GM20000 (cell line): Measurements from ENCODE around the gene ASAH2.

Experiments used
- DNase-seq: peaks from one replicate; pipeline ENCODE4 v3.0.0; 2012; ENCODE audit warnings: low spot score
- CTCF ChIP-seq: IDR thresholded peaks from 2 replicates; pipeline ENCODE4 v1.5.1; 2012; ENCODE audit warnings: mild to moderate bottlenecking, control low read depth; ENCODE audit errors: extremely low read depth, missing control alignments

ASAH2 gene

GRCh38 chr10:50229460-50229859 is 21.9 kb downstream of the ASAH2 start:
- no peak for DNase-seq
- no peak for TF ChIP-seq CTCF

- TF ChIP-seq CTCF = no peak
Measured at GRCh38 chr10:50228672-50229071, 22.6 kb downstream of the ASAH2 start.

DNA sequence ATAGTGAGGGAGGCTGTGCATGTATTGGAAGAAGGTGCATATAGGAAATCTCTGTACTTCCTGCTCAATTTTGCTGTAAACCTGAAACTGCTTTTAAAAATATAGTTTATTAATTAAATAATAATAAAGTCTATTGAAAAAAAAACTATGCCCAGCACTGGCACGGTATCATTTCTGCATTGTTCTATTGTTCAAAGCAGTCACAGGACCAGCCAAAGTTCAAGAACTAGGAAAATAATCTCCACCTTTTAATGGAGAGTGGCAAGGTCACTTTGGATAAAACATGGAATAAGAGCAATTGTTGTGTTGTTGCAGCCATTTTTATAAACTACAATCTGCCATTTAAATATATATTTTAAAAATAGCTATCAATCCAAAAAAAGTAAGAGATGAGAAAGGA is 24.7 kb downstream of the ASAH2 start:
- no peak for TF ChIP-seq CTCF
- no peak for DNase-seq

More at GRCh38 chr10:50228672-50229071, 22.6 kb downstream of the ASAH2 start:
- no peak for DNase-seq

GRCh38 chr10:50224330-50224952 is 26.9 kb downstream of the ASAH2 start:
- peak; percentile 57 for TF ChIP-seq CTCF
- peak; percentile 53 for DNase-seq

- TF ChIP-seq CTCF = no peak
- no peak for DNase-seq
Measured at GRCh38 chr10:50222199-50222598, 29.1 kb downstream of the ASAH2 start.

- no peak for DNase-seq
- TF ChIP-seq CTCF = no peak
Measured at GRCh38 chr10:50221470-50221869, 29.8 kb downstream of the ASAH2 start.

DNA sequence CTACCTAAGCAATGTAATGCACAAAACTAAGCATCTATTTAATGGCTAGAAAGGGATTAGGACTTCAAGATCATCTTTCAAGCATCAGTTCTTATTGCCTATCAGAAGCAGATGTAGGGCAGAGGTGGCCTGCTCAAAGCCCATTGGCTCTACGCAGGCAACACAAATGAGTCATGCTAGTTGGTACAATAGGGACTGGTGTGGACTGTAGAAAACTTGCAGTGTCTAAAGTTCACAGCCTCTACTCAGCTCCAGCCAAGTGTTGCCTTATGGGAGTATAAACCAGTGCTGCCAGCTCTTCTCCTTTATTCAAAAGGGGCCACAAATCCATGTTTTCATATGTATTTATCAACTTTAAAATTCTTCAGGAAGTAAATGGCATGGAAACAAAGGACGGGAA is 31.7 kb downstream of the ASAH2 start:
- DNase-seq = no peak
- TF ChIP-seq CTCF = no peak
